Globus pallidus (tissue), 1 donor: ENCODE results near the gene EPN2.
A peak's percentile ranks its signal among the peaks of the same experiment; 100 is the strongest.

ENCODE experiments used
- DNase-seq: peaks from one replicate; pipeline ENCODE4 v3.0.0-alpha.2; 2015; ENCODE audit warnings: low spot score

EPN2 gene

GRCh38 chr17:19331134-19331533, 94.0 kb downstream of the EPN2 start:
- DNase-seq = no peak

- no peak for DNase-seq
Measured at GRCh38 chr17:19331543-19332245, 94.5 kb downstream of the EPN2 start.

- DNase-seq = no peak
Measured at GRCh38 chr17:19332371-19333131, 95.4 kb downstream of the EPN2 start.

GRCh38 chr17:19333132-19333440, 95.9 kb downstream of the EPN2 start:
- no peak for DNase-seq

- no peak for DNase-seq
Measured at GRCh38 chr17:19333736-19334290, 96.6 kb downstream of the EPN2 start.

- DNase-seq = no peak
Measured at GRCh38 chr17:19334331-19334730, 97.2 kb downstream of the EPN2 start.

GRCh38 chr17:19335951-19336631, 98.9 kb downstream of the EPN2 start:
- no peak for DNase-seq

GRCh38 chr17:19336938-19337711, 100.0 kb downstream of the EPN2 start:
- DNase-seq = peak; percentile 82

- no peak for DNase-seq
Measured at GRCh38 chr17:19337712-19338023, 100.5 kb downstream of the EPN2 start.

- DNase-seq = no peak
Measured at GRCh38 chr17:19338031-19338990, 101.1 kb downstream of the EPN2 start.

- no peak for DNase-seq
Measured at GRCh38 chr17:19339341-19339815, 102.2 kb downstream of the EPN2 start.

GRCh38 chr17:19341211-19341631, 104.1 kb downstream of the EPN2 start:
- DNase-seq = no peak

GRCh38 chr17:19341641-19342610, 104.8 kb downstream of the EPN2 start:
- no peak for DNase-seq

GRCh38 chr17:19342611-19343255, 105.6 kb downstream of the EPN2 start:
- no peak for DNase-seq

- no peak for DNase-seq
Measured at GRCh38 chr17:19343256-19343630, 106.1 kb downstream of the EPN2 start.

GRCh38 chr17:19343671-19344151, 106.5 kb downstream of the EPN2 start:
- no peak for DNase-seq

GRCh38 chr17:19344311-19345066, 107.3 kb downstream of the EPN2 start:
- no peak for DNase-seq

- no peak for DNase-seq
Measured at GRCh38 chr17:19345067-19345460, 107.9 kb downstream of the EPN2 start.
